AG10803 (cell line): ENCODE data around the gene BPNT1.
"Not testable (repeated sequence)": the region's sequence is repeated elsewhere in the genome, so short reads cannot be mapped to it uniquely, and the experiment has no call there.

Experiments used
- DNase-seq: peaks from one replicate; pipeline ENCODE4 v3.0.0; 2010; ENCODE audit warnings: low read depth
- H3K4me3 ChIP-seq: 2 replicates; pipeline ENCODE4 v1.5.1; 2011; ENCODE audit warnings: mild to moderate bottlenecking, low read length, control low read depth
- TF ChIP-seq, protein P1 (sequence below): conservative IDR thresholded peaks from 2 replicates; pipeline ENCODE4 v1.5.1; 2011; ENCODE audit warnings: mild to moderate bottlenecking, low read length, control low read depth, inconsistent platforms

BPNT1 gene

GRCh38 chr1:220123889-220124288, 34.3 kb upstream of the BPNT1 start:
- no peak overlapping the region for H3K4me3 ChIP-seq
- DNase-seq, result no peak
- TF ChIP-seq, protein P1, sequence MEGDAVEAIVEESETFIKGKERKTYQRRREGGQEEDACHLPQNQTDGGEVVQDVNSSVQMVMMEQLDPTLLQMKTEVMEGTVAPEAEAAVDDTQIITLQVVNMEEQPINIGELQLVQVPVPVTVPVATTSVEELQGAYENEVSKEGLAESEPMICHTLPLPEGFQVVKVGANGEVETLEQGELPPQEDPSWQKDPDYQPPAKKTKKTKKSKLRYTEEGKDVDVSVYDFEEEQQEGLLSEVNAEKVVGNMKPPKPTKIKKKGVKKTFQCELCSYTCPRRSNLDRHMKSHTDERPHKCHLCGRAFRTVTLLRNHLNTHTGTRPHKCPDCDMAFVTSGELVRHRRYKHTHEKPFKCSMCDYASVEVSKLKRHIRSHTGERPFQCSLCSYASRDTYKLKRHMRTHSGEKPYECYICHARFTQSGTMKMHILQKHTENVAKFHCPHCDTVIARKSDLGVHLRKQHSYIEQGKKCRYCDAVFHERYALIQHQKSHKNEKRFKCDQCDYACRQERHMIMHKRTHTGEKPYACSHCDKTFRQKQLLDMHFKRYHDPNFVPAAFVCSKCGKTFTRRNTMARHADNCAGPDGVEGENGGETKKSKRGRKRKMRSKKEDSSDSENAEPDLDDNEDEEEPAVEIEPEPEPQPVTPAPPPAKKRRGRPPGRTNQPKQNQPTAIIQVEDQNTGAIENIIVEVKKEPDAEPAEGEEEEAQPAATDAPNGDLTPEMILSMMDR, result no peak

DNA sequence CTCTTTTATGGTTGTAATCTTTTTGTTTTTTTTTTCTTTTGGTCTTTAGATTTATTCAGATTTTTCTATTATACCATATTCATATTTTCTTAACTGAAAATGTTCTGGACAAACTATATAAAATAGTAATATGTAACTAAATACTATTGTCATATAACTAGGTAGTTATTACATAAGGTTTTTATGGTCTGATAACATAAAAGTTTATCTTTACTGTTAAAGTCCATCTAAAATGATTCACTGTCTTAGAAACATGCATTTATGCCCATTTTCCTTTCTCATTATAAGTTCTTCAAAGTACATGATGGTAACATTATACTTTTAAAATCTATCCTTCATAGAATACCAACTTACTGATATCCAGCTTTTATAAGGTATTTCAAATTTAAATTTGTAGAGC, 33.5 kb upstream of the BPNT1 start:
- no peak for DNase-seq
- H3K4me3 ChIP-seq, result no peak overlapping the region
- TF ChIP-seq, protein P1, result no peak

- DNase-seq, result no peak
- TF ChIP-seq, protein P1, result no peak
These were observed 32.4 kb upstream of the BPNT1 start for GRCh38 chr1:220121791-220122530.

GRCh38 chr1:220119043-220119512, 29.5 kb upstream of the BPNT1 start:
- no peak overlapping the region for H3K4me3 ChIP-seq
- DNase-seq, result no peak
- TF ChIP-seq, protein P1, result no peak

More at GRCh38 chr1:220121791-220122530, 32.4 kb upstream of the BPNT1 start:
- H3K4me3 ChIP-seq, result no peak overlapping the region

DNA sequence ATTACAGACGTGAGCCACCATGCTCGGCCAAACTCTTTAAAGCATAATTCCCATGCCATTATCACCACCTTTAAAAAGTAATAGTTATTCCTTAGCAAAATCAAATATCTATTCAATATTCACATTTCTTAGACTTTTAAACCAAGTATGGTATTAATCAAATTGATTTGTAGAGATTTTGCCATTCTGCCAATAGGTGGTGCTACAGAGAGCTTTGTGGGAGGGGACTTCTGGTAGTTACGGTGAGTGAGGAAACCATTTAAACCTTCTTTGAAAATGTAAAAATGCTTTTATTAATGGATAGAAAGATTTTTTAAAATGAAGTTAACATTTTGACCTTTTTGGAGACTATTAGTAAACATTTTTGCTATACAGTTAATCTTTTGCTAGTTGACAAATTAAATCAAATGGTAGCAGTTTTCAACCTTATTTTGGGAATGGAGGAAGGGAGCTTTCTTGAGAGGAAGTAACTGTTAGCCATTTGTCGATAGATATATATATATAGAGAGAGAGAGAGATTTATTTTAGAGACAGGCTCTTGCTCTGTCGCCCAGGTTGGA, 23.6 kb upstream of the BPNT1 start:
- DNase-seq, result peak; percentile 26
- no peak overlapping the region for H3K4me3 ChIP-seq
- TF ChIP-seq, protein P1, result peak; percentile 56

- H3K4me3 ChIP-seq, DNase-seq: not testable (repeated sequence)
These were observed 23.0 kb upstream of the BPNT1 start for GRCh38 chr1:220112600-220112999.

GRCh38 chr1:220110473-220110872, 20.9 kb upstream of the BPNT1 start:
- H3K4me3 ChIP-seq, DNase-seq: not testable (repeated sequence)

GRCh38 chr1:220099826-220100225, 10.2 kb upstream of the BPNT1 start:
- TF ChIP-seq, protein P1, result no peak
- H3K4me3 ChIP-seq, result no peak overlapping the region
- no peak for DNase-seq
